ENCODE results near the gene BRD1. TPM values are rescaled to one million over a fixed set of nuclear protein-coding genes. Genes with fewer than 3 reads are reported as not detected.

The BRD1 gene
- total RNA-seq, 2 experiments from 2014 or later = 43.0 to 44.3 TPM

DNA sequence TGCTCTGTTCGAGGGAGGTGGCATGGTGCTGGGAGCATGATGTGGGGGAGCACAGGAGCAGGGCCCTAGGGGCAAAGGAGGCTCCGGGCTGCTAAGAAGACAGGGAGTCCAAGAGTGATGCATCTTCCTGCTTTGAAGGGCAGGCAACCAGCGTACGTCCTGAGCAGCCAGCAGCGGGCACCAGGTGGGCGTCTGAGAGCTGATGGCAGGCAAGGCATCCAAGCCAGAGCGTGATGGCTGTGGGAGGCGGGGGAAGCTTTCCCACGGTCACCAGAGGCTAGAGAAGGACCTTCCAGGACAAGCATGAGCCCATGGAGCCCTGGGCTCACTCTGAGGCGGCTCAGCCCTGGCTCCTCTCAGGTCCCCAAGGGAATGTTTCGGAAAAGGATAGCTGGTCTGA lies 32.2 kb downstream of the BRD1 start:
- Mint-ChIP-seq H3K4me3 (no peak overlapping the region), H3K27ac (no peak overlapping the region), H3K36me3 (ENCODE audit: low read depth) (peaks cover 65% of the 10 kb centered on the region), H3K4me1 (ENCODE audit: low read depth) (peaks cover 24% of the 10 kb centered on the region), H3K27me3 (ENCODE audit: low read depth) (no peaks in the 10 kb centered on the region), H3K9me3 (ENCODE audit: insufficient read depth) (no peaks in the 10 kb centered on the region)
- ChIA-PET CTCF (no interaction called here), POLR2A (no interaction called here)
- no peak for ATAC-seq
- no peak for DNase-seq

DNA sequence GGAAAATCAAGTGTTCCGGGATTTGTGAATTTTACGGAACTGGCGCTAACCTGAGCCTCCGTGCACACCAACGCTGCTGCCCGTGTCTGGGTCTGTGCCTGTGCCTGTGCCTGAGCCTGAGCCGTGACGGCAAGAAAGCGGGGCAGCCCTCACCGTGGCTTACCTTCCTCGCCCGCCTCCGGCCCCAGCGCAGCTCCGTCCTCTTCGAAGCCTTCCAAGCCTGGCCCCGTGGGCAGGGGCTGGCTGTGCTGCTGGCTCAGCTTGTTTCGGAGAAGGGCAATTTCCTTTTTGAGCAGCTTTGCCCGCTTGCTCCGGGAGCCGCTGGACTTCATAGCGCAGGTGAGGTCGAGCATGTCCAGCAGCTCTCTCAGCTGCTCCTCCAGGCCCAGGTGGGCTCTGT lies 33.8 kb downstream of the BRD1 start:
- ChIA-PET POLR2A (no interaction called here), CTCF (no interaction called here)
- H3K27me3 Mint-ChIP-seq (ENCODE audit: low read depth) = no peaks in the 10 kb centered on the region
- no peak for ATAC-seq
- DNase-seq = no peak
- H3K4me3 Mint-ChIP-seq = no peak overlapping the region
- peaks cover 40% of the 10 kb centered on the region for H3K4me1 Mint-ChIP-seq (ENCODE audit: low read depth)
- no peak overlapping the region for H3K27ac Mint-ChIP-seq
- peaks cover 69% of the 10 kb centered on the region for H3K36me3 Mint-ChIP-seq (ENCODE audit: low read depth)
- H3K9me3 Mint-ChIP-seq (ENCODE audit: insufficient read depth) = no peaks in the 10 kb centered on the region

DNA sequence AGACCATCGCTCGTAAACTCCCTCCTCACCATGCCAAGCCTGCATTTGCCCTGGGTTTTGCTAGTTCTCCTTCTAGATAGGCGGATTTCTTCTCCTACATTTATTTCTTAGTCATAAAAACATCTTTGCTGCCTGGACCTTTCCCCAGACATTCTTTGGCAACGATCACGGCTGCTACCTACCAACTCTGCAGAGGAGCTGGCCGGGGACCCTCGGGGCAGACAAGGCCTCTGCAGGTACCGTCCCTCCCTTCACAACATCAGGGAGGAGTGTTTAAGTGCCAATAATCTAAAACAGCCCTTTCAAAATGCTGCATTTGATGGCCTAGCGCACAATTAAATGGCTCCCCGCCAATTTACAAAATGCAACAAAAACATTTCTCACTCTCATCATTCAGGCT lies 34.4 kb downstream of the BRD1 start:
- H3K27me3 Mint-ChIP-seq (ENCODE audit: low read depth) = no peaks in the 10 kb centered on the region
- POLR2A ChIA-PET = no interaction called here
- DNase-seq (no peak), ATAC-seq (no peak)
- CTCF ChIA-PET = no interaction called here
- H3K36me3 Mint-ChIP-seq (ENCODE audit: low read depth) = peaks cover 71% of the 10 kb centered on the region
- H3K9me3 Mint-ChIP-seq (ENCODE audit: insufficient read depth) = no peaks in the 10 kb centered on the region
- no peak overlapping the region for H3K4me3 Mint-ChIP-seq
- peaks cover 46% of the 10 kb centered on the region for H3K4me1 Mint-ChIP-seq (ENCODE audit: low read depth)
- H3K27ac Mint-ChIP-seq = peak overlapping the region; percentile 7

DNA sequence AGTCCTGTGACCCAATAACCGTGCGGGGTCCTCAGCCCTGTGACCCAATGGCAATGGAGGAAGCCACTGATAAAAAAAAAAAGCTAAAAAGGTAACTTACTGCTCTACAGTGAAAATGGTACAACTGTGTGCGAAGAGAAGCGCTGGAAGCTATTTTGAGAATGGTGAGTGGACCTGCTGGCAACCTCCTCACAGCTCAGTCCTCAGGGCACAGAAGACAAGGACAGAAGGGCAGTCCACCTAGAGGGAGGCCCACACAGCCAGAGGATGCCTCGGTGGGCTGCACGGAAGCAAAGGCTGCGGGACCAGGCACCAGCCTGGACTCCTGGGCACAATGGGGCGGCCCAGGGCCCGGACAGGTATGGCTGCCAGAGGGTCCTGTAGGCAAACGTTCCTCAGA lies 35.6 kb downstream of the BRD1 start:
- Mint-ChIP-seq H3K9me3 (ENCODE audit: insufficient read depth) (no peaks in the 10 kb centered on the region), H3K4me1 (ENCODE audit: low read depth) (peaks cover 56% of the 10 kb centered on the region), H3K27ac (no peak overlapping the region), H3K4me3 (no peak overlapping the region), H3K36me3 (ENCODE audit: low read depth) (peaks cover 72% of the 10 kb centered on the region), H3K27me3 (ENCODE audit: low read depth) (no peaks in the 10 kb centered on the region)
- POLR2A ChIA-PET = no interaction called here
- CTCF ChIA-PET = no interaction called here
- no peak for DNase-seq
- no peak for ATAC-seq

DNA sequence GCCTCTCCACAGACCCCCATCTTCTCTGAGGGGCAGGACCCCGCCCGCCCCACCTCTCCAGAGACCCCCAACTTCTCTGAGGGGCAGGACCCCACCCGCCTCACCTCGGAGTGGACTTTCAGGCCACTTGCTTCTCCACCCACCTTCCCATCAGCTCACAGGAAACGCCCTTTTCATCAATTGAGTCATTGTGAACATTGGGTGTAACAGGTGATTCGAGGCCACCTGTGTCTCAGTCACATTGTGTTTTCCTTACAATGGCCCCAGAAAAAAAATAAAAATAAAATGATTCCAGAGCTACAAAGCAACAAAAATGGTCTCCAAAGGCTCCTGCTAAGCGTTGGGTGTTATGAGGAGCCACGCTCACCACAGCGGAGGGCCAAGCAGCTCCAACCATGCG lies 36.0 kb downstream of the BRD1 start:
- ChIA-PET POLR2A (no interaction called here), CTCF (interaction anchor here (0.6 to 1.5 kb wide), 2 partner anchors 47 to 125 kb away, joined by 3 read pairs; no protein-coding TSS in a partner anchor)
- ATAC-seq (no peak), DNase-seq (no peak)
- Mint-ChIP-seq H3K4me1 (ENCODE audit: low read depth) (peaks cover 59% of the 10 kb centered on the region), H3K27ac (peak overlapping the region; percentile 78), H3K4me3 (no peak overlapping the region), H3K27me3 (ENCODE audit: low read depth) (no peaks in the 10 kb centered on the region), H3K36me3 (ENCODE audit: low read depth) (peaks cover 71% of the 10 kb centered on the region), H3K9me3 (ENCODE audit: insufficient read depth) (no peaks in the 10 kb centered on the region)

DNA sequence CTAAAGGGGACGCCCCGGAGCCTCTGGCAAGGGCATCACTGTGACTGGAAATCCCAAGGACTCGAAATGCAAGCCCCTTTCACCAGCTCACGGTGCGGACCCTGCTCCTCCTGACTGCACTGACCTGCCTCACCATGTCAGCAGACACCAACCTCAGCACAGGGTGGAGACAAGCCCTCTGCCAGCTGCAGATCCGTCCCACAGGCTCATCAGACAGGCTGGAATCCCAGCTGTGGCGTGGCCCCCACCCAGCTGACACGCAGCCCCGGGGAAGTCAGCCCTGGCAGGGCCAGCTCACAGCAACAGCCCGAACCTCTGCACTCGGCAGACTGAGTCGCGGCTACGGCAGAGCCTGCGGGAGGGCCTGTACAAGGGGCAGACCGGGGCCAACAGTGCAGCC lies 36.8 kb downstream of the BRD1 start:
- ATAC-seq (no peak), DNase-seq (no peak)
- H3K27ac Mint-ChIP-seq = peak overlapping the region; percentile 78
- no peak overlapping the region for H3K4me3 Mint-ChIP-seq
- H3K9me3 Mint-ChIP-seq (ENCODE audit: insufficient read depth) = no peaks in the 10 kb centered on the region
- H3K27me3 Mint-ChIP-seq (ENCODE audit: low read depth) = no peaks in the 10 kb centered on the region
- CTCF ChIA-PET = interaction anchor here (1.5 to 3.0 kb wide), 2 partner anchors 23 to 48 kb away, joined by 3 to 20 read pairs; no protein-coding TSS in a partner anchor
- H3K36me3 Mint-ChIP-seq (ENCODE audit: low read depth) = peaks cover 74% of the 10 kb centered on the region
- POLR2A ChIA-PET = no interaction called here
- H3K4me1 Mint-ChIP-seq (ENCODE audit: low read depth) = peaks cover 66% of the 10 kb centered on the region

DNA sequence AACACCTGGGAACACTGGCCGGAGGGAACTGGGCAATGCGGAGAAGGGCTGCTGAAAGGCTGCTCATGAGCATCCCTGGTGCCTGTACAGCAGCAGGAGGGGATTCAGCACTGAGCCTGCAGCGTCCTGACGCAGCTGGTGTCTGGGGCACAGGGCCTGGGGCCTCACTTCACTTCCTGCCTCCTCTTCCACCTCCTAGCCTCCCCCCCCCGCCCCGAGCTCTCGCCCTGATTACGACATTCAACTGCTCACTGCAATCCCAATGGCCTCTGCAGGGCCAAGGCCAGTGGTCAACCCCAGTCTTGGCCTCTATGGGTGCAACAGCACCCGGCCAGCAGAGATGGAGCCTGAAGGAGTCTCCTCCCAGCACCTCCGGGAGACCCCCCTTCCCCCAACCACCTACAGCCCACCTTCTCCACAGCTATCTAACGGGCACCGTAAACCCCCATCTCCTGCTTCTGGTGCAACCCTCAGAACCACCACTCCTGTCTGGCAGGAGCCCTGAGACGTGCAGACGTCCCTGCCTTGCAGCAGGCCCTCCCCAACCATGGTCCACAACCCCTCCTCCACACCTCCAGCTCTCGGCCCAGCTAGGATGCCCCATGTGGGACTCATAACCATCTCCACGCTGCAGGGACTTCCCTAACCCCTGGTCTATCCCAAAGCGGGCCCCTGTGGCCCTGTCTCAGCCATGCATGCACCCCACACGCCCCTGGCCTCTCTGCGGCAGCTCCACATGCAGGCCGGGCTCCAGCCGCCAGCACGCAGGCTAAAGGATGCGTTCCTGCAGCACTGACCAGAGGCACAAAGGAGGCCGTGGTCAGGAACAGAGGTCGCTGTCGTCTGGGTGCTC lies 38.2 kb downstream of the BRD1 start:
- Mint-ChIP-seq H3K9me3 (ENCODE audit: insufficient read depth) (no peaks in the 10 kb centered on the region), H3K27me3 (ENCODE audit: low read depth) (no peaks in the 10 kb centered on the region), H3K36me3 (ENCODE audit: low read depth) (peaks cover 66% of the 10 kb centered on the region), H3K4me3 (peak overlapping the region; percentile 60), H3K27ac (peak overlapping the region; percentile 92), H3K4me1 (ENCODE audit: low read depth) (peaks cover 72% of the 10 kb centered on the region)
- ChIA-PET POLR2A (interaction anchor here (0.5 to 1.2 kb wide), 4 partner anchors 17 to 66 kb away, joined by 3 to 4 read pairs (median 3); no protein-coding TSS in a partner anchor), CTCF (interaction anchor here (0.9 to 3.0 kb wide), 3 partner anchors 22 to 45 kb away, joined by 3 to 20 read pairs (median 3); no protein-coding TSS in a partner anchor)
- DNase-seq (peak; percentile 66), ATAC-seq (peak; percentile 83)

DNA sequence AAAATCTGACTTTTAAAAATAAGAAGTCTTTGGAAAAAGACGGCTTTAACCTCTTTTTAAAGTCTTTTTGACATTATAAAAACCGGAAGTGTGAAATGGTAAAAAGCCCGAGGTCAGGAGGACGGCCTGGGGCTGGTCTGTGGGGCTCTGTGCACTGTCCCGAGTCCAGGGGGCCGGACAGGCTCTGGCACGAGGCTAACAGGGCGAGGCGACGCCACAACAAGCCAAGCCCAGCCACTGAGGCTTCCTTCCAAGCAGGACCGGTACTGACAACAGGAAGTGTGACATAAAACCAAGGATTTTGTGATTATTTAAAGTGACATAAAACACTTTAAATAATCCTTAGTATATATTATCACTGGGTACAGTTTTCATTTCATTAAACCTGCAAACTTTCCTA lies 39.2 kb downstream of the BRD1 start:
- Mint-ChIP-seq H3K27me3 (ENCODE audit: low read depth) (no peaks in the 10 kb centered on the region), H3K4me3 (peak overlapping the region; percentile 60), H3K9me3 (ENCODE audit: insufficient read depth) (no peaks in the 10 kb centered on the region), H3K4me1 (ENCODE audit: low read depth) (peaks cover 72% of the 10 kb centered on the region), H3K36me3 (ENCODE audit: low read depth) (peaks cover 62% of the 10 kb centered on the region), H3K27ac (peak overlapping the region; percentile 92)
- peak; percentile 45 for DNase-seq
- ATAC-seq = peak; percentile 25
- POLR2A ChIA-PET = interaction anchor here (1.2 kb wide), 1 partner anchor 67 kb away, joined by 3 read pairs; no protein-coding TSS in a partner anchor
- CTCF ChIA-PET = interaction anchor here (3.0 kb wide), 1 partner anchor 21 kb away, joined by 20 read pairs; no protein-coding TSS in a partner anchor

DNA sequence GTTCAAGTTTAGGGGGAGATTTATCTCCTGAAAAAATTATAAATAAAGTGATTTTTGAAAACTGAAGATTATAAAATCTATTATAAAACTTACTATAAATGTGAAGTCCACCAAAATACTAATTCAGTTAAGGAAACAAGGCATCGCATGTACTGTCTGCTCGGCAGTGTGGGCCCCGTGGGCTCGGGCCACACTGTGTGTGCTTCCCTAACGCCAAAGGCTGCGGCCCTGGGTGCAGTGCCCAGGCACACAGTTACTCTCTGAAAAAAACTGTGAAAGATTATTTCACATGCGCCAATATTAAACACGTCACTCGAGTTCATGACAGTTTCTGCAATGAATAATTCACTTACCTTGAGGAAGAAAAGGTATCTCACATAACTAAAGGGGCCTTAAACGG lies 39.8 kb downstream of the BRD1 start:
- CTCF ChIA-PET = interaction anchor here (3.0 kb wide), 1 partner anchor 20 kb away, joined by 20 read pairs; no protein-coding TSS in a partner anchor
- peak overlapping the region; percentile 92 for H3K27ac Mint-ChIP-seq
- peaks cover 74% of the 10 kb centered on the region for H3K4me1 Mint-ChIP-seq (ENCODE audit: low read depth)
- peak overlapping the region; percentile 60 for H3K4me3 Mint-ChIP-seq
- DNase-seq (no peak), ATAC-seq (no peak)
- POLR2A ChIA-PET = no interaction called here
- H3K27me3 Mint-ChIP-seq (ENCODE audit: low read depth) = no peaks in the 10 kb centered on the region
- peaks cover 60% of the 10 kb centered on the region for H3K36me3 Mint-ChIP-seq (ENCODE audit: low read depth)
- H3K9me3 Mint-ChIP-seq (ENCODE audit: insufficient read depth) = no peaks in the 10 kb centered on the region

DNA sequence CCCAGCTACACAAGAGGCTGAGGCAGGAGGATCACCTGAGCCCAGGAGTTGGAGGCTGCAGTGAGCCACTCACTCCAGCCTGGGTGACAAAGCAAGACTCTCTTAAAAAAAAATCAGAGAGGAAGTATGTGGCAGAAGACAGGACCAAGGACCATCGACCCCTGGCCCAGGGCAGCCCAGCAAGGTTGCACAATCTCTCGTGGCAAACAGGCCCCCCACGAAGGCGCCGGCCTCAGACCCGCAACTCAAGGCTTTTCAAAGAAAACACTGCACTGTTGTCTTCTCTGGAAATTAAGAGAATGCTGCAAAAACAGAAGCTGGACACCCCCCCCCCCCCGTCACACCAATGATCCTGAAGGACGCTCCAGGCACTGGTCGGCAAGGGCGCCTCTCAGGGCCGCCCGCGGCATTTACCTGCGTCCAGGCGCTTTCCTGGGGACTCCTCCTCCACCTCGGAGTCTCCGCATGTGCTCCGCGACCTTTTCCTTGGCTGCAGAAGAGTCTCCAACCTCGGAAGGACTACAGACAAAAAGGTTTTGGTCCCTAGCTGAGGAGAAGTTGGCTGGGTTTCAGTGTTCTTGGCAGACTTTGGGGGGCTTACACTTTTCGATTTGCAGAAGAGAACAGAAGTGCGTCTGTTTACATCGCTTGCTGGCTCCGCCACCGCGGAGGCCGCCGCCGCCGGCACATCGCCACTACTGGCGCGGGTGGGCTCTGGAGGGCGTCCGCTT lies 40.5 kb downstream of the BRD1 start:
- ATAC-seq = no peak
- Mint-ChIP-seq H3K9me3 (ENCODE audit: insufficient read depth) (no peaks in the 10 kb centered on the region), H3K4me1 (ENCODE audit: low read depth) (peaks cover 68% of the 10 kb centered on the region), H3K27ac (no peak overlapping the region), H3K4me3 (no peak overlapping the region), H3K27me3 (ENCODE audit: low read depth) (no peaks in the 10 kb centered on the region), H3K36me3 (ENCODE audit: low read depth) (peaks cover 53% of the 10 kb centered on the region)
- POLR2A ChIA-PET = no interaction called here
- DNase-seq = no peak
- CTCF ChIA-PET = no interaction called here

DNA sequence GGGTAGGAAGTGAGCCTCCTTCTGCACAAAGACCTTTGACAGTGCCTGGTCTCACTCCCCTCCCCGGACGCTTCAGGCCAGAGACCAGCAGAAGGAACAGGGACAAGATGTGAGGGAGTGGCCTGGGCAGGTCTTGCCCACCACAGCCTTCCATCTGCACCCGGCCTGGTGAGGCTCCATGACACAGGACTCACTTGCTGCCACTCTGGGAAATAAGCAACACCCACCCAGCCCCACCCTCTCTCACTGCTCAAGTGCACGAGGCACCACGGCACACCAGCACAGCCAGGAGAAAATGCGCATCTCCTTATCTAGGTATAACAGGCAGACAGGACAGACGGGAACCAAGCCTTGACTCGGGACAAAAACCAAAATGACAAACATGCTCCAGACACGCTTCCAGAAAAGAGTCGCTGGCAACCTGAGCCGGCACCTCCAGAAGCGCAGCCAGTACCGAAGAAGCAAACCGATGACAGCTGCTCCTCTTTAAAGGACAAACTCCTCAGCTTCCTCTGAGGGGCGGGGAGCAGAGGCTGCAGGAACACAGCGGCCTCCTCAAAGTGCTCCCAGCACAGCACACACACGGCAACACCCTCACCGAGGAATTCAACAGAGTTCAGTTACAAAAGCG lies 41.7 kb downstream of the BRD1 start:
- Mint-ChIP-seq H3K27ac (peak overlapping the region; percentile 43), H3K36me3 (ENCODE audit: low read depth) (peaks cover 51% of the 10 kb centered on the region), H3K4me3 (no peak overlapping the region), H3K27me3 (ENCODE audit: low read depth) (no peaks in the 10 kb centered on the region), H3K9me3 (ENCODE audit: insufficient read depth) (no peaks in the 10 kb centered on the region), H3K4me1 (ENCODE audit: low read depth) (peaks cover 64% of the 10 kb centered on the region)
- ATAC-seq (no peak), DNase-seq (no peak)
- POLR2A ChIA-PET = no interaction called here
- CTCF ChIA-PET = no interaction called here

Measured in activated CD8-positive, alpha-beta T cell treated with anti-CD3 and anti-CD28 coated beads, Interleukin-2, amount 10 ng/mL, durations not matched to agents 7 days and 5 days (primary cell).